Suprapubic skin (tissue), 4 donors: ENCODE data around the gene MAGI3.

Experiments
- EP300 ChIP-seq: sonication (generic); formaldehyde crosslinking; IDR thresholded peaks from one replicate; pipeline ENCODE4 v1.6.1; 2017; ENCODE audit warnings: antibody characterized with exemption
- POLR2A ChIP-seq, 2 donors: fragments of 450-650 bp; IDR thresholded peaks; one replicate each; pipeline ENCODE4 v1.6.1; 2017; ENCODE audit warnings: antibody characterized with exemption in 2 of 2, mild to moderate bottlenecking in 2 of 2, moderate library complexity in 2 of 2
- POLR2AphosphoS5 ChIP-seq, 3 donors: sonication (generic); formaldehyde crosslinking; IDR thresholded peaks; one replicate each; pipeline ENCODE4 v1.6.1; 2017; ENCODE audit warnings: antibody characterized with exemption in 3 of 3
- TF ChIP-seq, protein P1 (sequence below), 2 donors: fragments of 200-600 bp in 1 of 2; fragments of 450-650 bp in 1 of 2; sonication (generic) in 1 of 2; IDR thresholded peaks; one replicate each; pipeline ENCODE4 v1.5.1; 2016 to 2019; ENCODE audit warnings: antibody characterized with exemption in 2 of 2, mild to moderate bottlenecking in 1 of 2, moderate library complexity in 1 of 2

GRCh38 chr1:113394863-113395259, 4.5 kb downstream of the MAGI3 start:
- TF ChIP-seq, protein P1, sequence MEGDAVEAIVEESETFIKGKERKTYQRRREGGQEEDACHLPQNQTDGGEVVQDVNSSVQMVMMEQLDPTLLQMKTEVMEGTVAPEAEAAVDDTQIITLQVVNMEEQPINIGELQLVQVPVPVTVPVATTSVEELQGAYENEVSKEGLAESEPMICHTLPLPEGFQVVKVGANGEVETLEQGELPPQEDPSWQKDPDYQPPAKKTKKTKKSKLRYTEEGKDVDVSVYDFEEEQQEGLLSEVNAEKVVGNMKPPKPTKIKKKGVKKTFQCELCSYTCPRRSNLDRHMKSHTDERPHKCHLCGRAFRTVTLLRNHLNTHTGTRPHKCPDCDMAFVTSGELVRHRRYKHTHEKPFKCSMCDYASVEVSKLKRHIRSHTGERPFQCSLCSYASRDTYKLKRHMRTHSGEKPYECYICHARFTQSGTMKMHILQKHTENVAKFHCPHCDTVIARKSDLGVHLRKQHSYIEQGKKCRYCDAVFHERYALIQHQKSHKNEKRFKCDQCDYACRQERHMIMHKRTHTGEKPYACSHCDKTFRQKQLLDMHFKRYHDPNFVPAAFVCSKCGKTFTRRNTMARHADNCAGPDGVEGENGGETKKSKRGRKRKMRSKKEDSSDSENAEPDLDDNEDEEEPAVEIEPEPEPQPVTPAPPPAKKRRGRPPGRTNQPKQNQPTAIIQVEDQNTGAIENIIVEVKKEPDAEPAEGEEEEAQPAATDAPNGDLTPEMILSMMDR (IDR thresholded peaks at IDR 0.05), result no peak
- TF ChIP-seq POLR2AphosphoS5 (IDR thresholded peaks at IDR 0.05) (no peak), POLR2A (IDR thresholded peaks at IDR 0.05) (no peak), EP300 (no peak)
